Measurements from ENCODE around the gene ARSB.

The ARSB gene

DNA sequence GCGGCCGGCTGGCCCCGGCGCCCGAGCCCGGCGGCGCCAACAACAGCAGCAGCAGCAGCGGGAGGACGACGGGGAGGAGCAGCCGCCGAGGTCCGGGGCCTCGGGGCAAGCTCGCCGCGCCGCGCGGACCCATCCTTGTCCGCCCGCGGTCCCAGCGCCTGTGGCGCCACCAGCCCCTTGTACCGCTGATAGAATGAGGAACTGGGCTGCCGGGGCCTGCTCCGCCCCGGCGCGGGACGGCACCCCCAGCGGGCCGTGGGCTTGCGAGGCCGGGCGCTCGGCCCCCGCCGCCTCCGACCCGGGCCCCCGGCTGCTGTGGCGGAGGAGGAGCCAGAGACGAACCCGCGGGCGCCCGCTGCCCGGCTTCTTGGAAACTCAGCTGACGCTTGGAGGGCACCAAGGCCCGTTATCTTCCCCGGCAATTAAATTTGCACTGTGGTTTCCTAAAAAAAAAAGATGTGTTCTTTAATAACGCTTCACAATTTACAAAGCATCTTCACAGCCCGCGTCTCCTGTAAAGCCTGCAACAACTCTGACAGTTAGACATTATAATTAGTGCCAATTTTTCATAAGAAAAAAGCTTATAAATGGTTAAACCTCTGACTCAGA, at the start of gene ARSB:
ARSB (minus strand) TSS at position 195 of the 609 bp plus-strand sequence; CDS start at position 133, 62 bp downstream.
- no peak for DNase-seq

- DNase-seq: no peak
Measured at GRCh38 chr5:79032782-79033181, 47.7 kb upstream of the ARSB start.

DNA sequence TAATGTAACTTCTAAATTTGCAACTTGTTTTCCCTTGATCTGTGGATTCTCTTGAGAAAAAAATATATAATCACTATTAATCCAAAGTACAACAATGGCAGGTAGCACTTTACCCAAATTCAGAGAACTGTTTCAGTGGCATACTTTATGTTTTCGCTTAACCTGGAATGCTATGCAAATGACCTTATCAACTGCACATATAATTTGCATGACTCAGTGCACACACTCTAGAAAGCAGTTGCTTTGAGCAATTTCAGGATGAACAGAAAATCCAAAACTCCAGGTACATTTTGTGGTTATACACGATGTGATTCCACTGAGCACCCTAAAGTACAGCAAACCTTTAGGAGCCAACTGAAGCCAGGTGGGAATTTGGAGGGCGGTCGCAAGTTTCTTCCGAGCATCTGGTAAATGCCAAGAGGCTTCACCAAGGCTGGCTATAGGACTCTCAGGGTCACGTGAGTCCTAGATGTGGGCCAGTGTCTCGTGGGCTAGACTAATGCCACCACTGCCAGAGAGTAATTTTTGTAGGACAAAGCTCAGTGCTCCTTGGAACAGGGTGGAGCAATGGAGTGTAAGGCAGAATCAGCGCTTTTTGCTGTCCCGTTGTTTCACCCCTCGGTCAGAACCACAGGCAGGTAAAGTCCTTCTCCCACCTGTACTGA, 47.1 kb upstream of the ARSB start:
- DNase-seq: no peak

GRCh38 chr5:79031485-79031867, 46.4 kb upstream of the ARSB start:
- no peak for DNase-seq

DNA sequence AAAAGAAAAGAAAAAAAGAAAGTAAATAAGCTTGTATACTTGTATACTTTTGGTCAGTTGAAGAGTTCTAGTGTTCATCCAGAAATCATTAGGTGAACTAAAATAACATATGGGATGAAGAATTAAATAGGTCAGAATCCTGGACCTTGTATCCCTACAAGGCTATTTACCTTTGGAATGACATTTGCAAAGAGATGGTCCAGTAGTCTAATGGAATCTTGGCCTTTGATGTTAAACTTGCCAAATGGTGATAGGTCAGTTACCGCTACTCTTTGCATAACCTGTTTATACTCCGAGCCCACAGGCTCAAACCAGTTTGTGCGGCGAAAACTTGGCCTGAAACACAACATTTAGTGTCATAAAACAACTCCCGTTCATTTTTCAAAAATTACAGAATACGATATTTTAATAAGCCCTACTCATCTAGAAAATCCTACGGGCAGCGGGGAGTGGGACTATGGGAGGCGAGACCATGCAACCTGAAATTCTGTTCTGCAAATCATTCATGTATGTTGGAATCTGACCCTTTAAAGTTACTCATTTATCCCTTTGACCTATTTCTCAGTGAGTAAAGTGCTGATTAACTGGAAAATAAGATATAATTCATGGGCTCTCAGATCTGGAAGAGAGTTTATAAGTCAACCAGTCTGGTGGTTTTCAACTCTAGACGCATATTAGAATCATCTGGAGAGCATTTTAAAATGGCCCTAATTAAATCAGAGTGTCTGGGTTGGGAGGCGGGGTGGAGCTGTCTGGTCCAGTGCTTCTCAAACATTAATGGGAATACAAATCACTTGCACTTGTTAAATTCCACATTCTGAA, 45.8 kb upstream of the ARSB start:
- DNase-seq: no peak

- no peak for DNase-seq
Measured at GRCh38 chr5:79025054-79025472, 40.0 kb upstream of the ARSB start.

- no peak for DNase-seq
Measured at GRCh38 chr5:79023947-79024346, 38.8 kb upstream of the ARSB start.

GRCh38 chr5:79023348-79023747, 38.2 kb upstream of the ARSB start:
- no peak for DNase-seq

GRCh38 chr5:79022771-79023170, 37.7 kb upstream of the ARSB start:
- no peak for DNase-seq

- DNase-seq: no peak
Measured at GRCh38 chr5:79021753-79022152, 36.6 kb upstream of the ARSB start.

GRCh38 chr5:79020861-79021561, 35.9 kb upstream of the ARSB start:
- no peak for DNase-seq

DNA sequence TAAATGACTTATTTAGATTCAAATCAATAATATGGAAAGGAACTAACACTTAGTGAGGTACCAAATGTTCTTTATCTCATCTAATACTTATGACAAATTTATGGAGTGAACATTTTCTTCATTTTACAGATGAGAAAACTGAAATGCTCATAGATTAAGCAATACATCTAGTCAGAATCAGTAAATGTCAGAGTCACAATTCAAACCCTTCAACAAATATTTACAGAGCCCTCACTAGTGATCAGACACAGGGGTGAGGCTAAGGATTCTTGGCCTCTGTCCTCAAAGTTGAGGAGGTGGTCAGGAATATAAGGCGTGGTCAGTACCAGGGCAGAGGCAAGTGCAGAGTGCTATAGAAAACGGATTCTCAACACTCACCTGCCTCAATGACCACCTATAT, 29.5 kb upstream of the ARSB start:
- no peak for DNase-seq

DNA sequence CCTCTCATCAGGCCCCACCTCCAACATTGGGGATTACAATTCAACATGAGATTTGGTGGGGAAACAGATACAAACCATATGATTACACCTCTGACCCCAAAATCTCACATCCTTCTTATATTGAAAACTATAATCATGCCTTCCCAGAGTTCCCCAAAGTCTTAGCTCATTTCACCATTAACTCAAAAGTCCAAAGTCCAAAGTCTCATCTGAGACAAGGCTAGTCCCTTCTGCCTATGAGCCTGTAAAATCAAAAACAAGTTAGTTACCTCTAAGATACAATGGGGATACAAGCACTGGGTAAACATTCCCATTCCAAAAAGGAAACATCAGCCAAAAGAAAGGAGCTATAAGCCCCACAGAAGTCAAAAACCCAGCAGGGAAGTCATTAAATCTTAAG, 26.8 kb upstream of the ARSB start:
- DNase-seq: no peak

DNA sequence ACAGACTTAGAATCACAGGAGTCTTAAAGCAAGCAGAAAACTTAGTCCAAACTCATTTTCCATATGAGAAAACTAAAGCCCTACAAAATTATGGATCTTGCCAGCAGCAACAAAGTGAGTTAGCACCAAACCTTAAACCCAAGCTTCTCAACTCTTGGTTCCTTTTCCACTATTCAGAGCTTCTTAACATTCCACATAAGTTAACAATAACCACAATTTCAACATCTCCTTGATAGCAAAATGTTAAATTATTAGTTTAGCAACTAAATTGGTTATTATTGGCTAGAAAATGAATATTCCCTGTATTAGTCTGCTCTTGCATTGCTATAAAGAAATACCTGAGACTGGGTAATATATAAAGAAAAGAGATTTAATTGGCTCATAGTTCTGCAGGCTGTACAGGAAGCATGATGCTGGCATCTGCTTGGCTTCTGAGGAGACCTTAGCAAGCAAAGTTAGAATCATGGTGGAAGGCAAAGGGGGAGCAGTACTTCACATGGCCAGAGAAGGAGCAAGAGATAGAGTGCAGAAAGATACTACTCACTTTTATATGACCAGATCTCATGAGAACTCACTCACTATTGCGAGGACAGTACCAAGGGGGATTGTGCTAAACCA, 26.2 kb upstream of the ARSB start:
- DNase-seq: no peak

DNA sequence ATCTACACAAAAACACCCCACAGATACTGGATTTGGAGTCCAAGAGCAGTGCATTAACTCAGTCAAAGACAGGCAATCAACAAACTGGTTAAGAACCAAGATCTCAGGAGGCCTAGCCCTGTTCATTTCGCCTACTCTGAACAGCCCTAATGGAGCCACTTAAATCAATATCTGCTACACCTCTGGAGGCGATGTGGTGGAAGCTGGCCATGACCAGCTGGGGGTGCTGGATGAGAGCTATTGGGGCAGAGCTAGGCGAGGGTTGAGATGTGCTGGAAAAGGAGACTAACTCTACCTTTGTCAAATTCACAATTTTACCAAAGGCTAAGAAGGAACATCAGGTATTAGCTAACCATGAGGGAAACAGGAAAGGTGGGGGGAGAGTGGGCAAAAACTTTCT, 23.3 kb upstream of the ARSB start:
- DNase-seq: no peak

DNA sequence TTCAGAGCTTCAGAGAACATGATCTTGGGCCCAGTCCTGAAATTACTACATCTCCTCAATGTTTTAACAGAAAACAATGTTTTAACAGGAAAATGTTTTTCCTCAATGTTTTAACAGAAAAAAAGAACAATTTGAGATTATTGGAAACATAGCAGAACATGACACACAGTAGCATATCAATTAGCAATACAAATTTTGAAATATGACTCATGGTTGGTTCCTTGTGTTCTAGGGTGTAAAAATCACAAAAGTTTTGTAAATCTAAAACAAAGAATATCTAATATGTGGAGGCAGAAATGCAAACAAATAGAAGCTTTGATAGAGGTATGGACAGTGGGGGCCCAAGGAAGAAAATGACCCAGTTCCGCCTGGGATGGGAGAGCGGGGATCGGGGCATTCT, 22.8 kb upstream of the ARSB start:
- DNase-seq: no peak

DNA sequence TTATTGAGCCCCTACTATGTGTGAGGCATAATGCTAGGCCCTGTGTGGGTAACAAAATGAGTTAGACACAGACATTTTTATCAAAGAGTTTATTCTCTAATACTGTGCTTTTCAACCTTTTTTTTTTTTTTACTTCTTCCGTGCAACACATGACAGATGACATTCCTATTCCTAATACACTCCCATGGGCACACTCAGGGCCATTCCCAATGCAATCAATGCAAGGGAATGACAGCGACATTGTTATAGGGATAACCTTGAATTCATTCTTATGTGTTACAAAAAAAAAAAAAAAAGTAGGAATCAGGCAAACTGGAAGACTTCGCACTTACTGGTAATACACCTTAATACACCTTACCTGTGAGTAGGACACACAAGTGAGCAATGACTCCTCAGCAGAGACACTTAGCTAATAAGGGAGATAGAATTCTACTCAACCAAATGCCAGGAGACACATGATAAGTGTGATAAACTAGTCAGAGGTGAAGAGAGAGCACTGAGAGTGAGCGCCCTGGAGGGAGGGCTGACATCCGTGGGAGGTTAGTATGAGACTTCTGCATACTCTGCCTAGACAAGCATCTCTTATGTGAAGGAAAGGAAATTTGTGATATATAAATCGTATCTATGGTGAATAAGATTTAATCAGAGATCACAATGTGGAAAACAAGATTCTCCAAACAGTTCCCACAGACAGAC, 21.0 kb upstream of the ARSB start:
- DNase-seq: no peak

- DNase-seq: no peak
Measured at GRCh38 chr5:79005151-79005550, 20.0 kb upstream of the ARSB start.

DNA sequence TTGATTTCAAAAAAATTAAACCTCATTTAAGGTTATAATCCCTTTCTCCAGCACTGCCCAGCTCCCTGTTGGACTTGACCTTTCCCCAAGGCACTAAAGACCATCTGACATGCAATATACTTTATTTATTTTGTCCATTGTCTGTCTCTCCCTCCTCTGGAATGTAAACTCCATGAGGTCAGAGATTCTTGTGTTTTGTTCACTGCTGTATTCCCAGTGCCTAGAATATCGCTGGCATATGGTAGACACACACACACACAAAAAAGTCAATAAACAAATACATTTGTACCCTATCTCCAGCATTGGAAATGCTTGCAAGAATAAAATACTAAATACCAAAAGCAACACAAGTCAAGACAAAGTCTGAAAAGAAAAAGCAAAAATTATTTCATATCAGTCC, 17.3 kb upstream of the ARSB start:
- DNase-seq: no peak

DNA sequence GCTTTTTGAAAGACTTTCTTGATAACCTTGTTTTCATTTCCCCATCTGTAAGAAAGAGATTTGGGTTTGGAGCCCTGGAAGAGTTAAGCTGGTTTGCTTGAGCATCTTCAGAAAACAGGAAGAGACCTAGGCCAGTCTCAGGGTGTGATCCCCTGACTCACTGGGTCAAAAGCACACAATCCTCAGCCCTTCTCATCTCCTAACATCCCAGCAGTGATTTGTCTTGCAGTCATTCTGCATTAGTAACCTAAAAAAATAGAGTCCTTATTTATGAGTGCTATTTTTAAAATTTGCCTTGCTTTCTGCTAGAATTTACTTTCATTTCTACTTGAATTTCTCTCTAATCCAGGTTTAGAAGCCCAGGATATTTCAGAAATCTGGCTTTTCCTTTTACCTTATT, 16.4 kb upstream of the ARSB start:
- no peak for DNase-seq

- no peak for DNase-seq
Measured at GRCh38 chr5:78997090-78997489, 12.0 kb upstream of the ARSB start.

- no peak for DNase-seq
Measured at GRCh38 chr5:78995521-78996007, 10.5 kb upstream of the ARSB start.
